Caco-2 (cell line): ENCODE results near the gene EPHB2. TPM values are rescaled to one million over a fixed set of nuclear protein-coding genes. Genes with fewer than 3 reads are reported as not detected.

Experiments used
- BruUV-seq: library from RNA; stranded (reverse); fragments of 400-500 nt; replicated peaks from 2 replicates; lab custom pipeline; 2021; lab: Mats Ljungman, UMichigan
- CTCF ChIA-PET: fragments of 300-600 bp; sonication (Branson Sonifier 250); formaldehyde crosslinking; loops from one replicate; lab custom pipeline; 2022; ENCODE audit warnings: antibody characterized with exemption; lab: Charles Lee
- POLR2A ChIA-PET: fragments of 300-600 bp; sonication (Branson Sonifier 250); formaldehyde crosslinking; loops from one replicate; lab custom pipeline; 2022; ENCODE audit warnings: antibody characterized with exemption; lab: Charles Lee
- DNase-seq, 2 experiments: peaks; one replicate each; pipeline versions ENCODE4 v3.0.0 to v3.0.0-alpha.2; 2020 to 2022
- H3K27me3 ChIP-seq: replicated peaks from 2 replicates; pipeline ENCODE4 v1.6.0; 2011; ENCODE audit warnings: low read length; ENCODE audit not compliant: control insufficient read depth, insufficient read depth
- H3K36me3 ChIP-seq: 2 replicates; pipeline ENCODE4 v1.5.1; 2011; ENCODE audit warnings: low read length; ENCODE audit not compliant: control insufficient read depth, insufficient read depth
- H3K4me1 ChIP-seq: fragments of 250-450 bp; sonication (Bioruptor Pico); 2 replicates; pipeline ENCODE4 v1.5.1; 2020; ENCODE audit warnings: mild to moderate bottlenecking
- H3K4me3 ChIP-seq: 2 replicates; pipeline ENCODE4 v1.5.1; 2011; ENCODE audit warnings: low read depth, mild to moderate bottlenecking, control low read depth, low read length
- H3K9me3 ChIP-seq: fragments of 250-450 bp; sonication (Bioruptor Pico); 2 replicates; pipeline ENCODE4 v1.5.1; 2020; ENCODE audit warnings: mild to moderate bottlenecking, moderate library complexity
- H3K27ac Mint-ChIP-seq: one replicate; pipeline ENCODE4 v1.8.0; 2022; ENCODE audit warnings: mixed read lengths; ENCODE audit not compliant: unreplicated experiment
- H3K27me3 Mint-ChIP-seq: one replicate; pipeline ENCODE4 v1.8.0; 2022; ENCODE audit warnings: mixed read lengths; ENCODE audit not compliant: insufficient read depth, unreplicated experiment
- H3K36me3 Mint-ChIP-seq: one replicate; pipeline ENCODE4 v1.8.0; 2022; ENCODE audit warnings: mild to moderate bottlenecking, mixed read lengths; ENCODE audit not compliant: insufficient read depth, unreplicated experiment
- H3K4me1 Mint-ChIP-seq: one replicate; pipeline ENCODE4 v1.8.0; 2022; ENCODE audit warnings: low read depth, mixed read lengths; ENCODE audit not compliant: unreplicated experiment
- H3K4me3 Mint-ChIP-seq: one replicate; pipeline ENCODE4 v1.8.0; 2022; ENCODE audit warnings: mild to moderate bottlenecking, moderate library complexity, mixed read lengths; ENCODE audit not compliant: unreplicated experiment
- H3K9me3 Mint-ChIP-seq: one replicate; pipeline ENCODE4 v1.8.0; 2022; ENCODE audit warnings: mixed read lengths; ENCODE audit not compliant: unreplicated experiment
- intact Hi-C: fragments of 100-400 bp; cut with micrococcal nuclease; formaldehyde crosslinking; loops from one replicate; pipeline ENCODE4 v1.10.0; 2022; ENCODE audit not compliant: unreplicated experiment
- total RNA-seq: library from RNA; stranded (reverse); gene quantifications from 2 replicates; pipeline ENCODE4 v1.2.3, GENCODE V29; 2022
- TF ChIP-seq, protein P1 (sequence below), 2 experiments: fragments of 200-600 bp in 1 of 2; IDR thresholded peaks; 1 replicate in 1 of 2; 2 replicates in 1 of 2; pipeline versions ENCODE4 v1.5.1 to v1.8.0; 2011 to 2022; ENCODE audit warnings: antibody characterized with exemption in 1 of 2, control low read depth in 1 of 2, inconsistent platforms in 1 of 2, low read depth in 1 of 2, low read length in 1 of 2, mild to moderate bottlenecking in 1 of 2, moderate library complexity in 1 of 2; ENCODE audit not compliant: insufficient read depth in 1 of 2, severe bottlenecking in 1 of 2, unreplicated experiment in 1 of 2

EPHB2 gene
- total RNA-seq, 1 experiment from 2014 or later, result 30.1 TPM

DNA sequence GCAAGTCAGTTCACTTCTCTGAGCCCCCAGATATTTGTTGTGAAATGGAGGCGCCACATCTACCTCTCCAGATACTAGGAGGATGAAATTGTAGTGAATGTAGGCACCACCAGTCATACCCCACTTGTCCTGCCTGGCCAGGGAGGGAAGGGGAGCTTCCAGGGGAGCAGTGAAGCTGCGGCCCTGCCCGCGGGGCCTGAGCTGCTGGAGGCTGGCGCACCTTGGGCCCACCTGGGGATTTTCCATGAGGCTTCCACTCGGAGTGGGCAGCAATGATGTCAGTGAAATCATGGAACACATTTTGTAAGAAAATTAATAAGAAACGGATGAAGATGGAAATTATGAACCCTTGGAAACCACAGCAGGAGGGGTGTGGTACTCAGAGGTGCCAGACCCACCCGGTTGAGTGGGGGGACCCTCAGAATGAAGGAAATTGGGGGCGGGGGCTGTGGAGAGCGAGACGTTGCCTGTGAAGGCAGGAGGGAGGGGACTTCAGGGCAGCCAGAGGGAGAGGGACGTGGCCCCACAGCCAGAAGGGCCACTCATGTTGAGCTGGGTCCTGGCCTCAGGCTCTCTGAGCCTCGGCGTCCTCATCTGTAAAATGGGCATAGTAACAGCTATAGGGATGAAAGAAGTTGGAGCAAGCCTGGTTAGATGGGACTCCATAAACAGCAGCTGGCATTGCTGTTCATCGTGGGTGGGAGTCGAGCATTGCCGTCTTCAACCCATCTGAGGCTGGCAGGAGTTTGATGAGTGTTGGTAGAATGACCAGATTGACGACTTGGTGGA is 101.6 kb downstream of the EPHB2 start:
- no peak overlapping the region for H3K27ac Mint-ChIP-seq
- H3K36me3 Mint-ChIP-seq, result no peaks in the 10 kb centered on the region
- no peaks in the 10 kb centered on the region for H3K4me1 Mint-ChIP-seq
- BruUV-seq, result no TSS peak
- CTCF ChIA-PET, result interaction anchor here (0.6 kb wide), 1 partner anchor 79 kb away, joined by 3 read pairs; no protein-coding TSS in a partner anchor
- Histone ChIP-seq H3K36me3 (no peaks in the 10 kb centered on the region), H3K4me3 (no peak overlapping the region), H3K4me1 (no peaks in the 10 kb centered on the region), H3K9me3 (no peaks in the 10 kb centered on the region), H3K27me3 (no peaks in the 10 kb centered on the region)
- no peaks in the 10 kb centered on the region for H3K27me3 Mint-ChIP-seq
- H3K4me3 Mint-ChIP-seq, result no peak overlapping the region
- intact Hi-C loops, result loop anchor here (1.0 kb wide), 1 partner anchor 30 kb away; no protein-coding TSS in a partner anchor
- no peak for DNase-seq
- TF ChIP-seq, protein P1, sequence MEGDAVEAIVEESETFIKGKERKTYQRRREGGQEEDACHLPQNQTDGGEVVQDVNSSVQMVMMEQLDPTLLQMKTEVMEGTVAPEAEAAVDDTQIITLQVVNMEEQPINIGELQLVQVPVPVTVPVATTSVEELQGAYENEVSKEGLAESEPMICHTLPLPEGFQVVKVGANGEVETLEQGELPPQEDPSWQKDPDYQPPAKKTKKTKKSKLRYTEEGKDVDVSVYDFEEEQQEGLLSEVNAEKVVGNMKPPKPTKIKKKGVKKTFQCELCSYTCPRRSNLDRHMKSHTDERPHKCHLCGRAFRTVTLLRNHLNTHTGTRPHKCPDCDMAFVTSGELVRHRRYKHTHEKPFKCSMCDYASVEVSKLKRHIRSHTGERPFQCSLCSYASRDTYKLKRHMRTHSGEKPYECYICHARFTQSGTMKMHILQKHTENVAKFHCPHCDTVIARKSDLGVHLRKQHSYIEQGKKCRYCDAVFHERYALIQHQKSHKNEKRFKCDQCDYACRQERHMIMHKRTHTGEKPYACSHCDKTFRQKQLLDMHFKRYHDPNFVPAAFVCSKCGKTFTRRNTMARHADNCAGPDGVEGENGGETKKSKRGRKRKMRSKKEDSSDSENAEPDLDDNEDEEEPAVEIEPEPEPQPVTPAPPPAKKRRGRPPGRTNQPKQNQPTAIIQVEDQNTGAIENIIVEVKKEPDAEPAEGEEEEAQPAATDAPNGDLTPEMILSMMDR (IDR thresholded peaks at IDR 0.05; ENCODE audit: insufficient read depth in 1 of 2, low read depth in 1 of 2, low read length in 1 of 2, severe bottlenecking in 1 of 2, unreplicated experiment in 1 of 2), result no peak
- POLR2A ChIA-PET, result no interaction called here
- no peaks in the 10 kb centered on the region for H3K9me3 Mint-ChIP-seq

DNA sequence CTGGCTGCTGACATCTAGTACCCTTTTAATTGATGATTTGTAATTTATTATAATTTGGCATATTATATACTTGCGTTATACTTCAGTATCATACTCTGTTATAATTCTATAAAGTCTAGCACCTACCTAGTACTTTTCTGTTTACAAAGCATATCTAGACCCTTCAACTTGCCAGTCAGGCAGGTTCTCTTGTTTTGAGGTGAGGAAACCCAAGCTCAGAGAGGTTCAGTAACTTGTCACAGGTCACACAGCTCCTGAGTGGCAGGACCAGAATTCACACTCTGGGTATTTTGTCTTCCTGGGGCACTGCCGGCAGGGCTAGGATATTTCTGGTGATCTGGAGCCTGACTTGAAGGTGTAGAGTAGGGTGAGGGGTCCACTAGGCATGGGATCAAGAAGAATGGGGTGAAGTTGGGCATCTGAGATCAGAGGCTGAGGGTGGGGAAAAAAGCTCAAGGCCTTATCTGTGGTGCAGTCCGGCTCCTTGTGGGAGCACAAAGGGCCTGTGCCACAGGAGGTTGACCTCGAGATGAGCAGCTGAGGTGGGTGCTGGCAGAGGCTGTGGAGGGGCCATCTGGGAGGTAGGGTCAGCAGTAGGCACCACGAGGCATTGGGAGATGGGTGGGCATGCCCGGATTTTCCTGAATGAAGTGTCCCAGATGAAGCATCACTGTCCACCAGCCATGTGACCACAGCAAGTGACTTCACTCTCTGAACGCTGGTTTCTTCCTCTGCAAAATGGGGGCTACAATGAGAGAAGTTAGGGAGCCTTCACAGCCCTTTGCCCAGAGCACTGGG is 102.6 kb downstream of the EPHB2 start:
- no TSS peak for BruUV-seq

More for the DNA sequence above, 102.6 kb downstream of the EPHB2 start:
- no peaks in the 10 kb centered on the region for H3K9me3 Mint-ChIP-seq
- H3K4me1 Mint-ChIP-seq, result peaks cover 5% of the 10 kb centered on the region
- H3K27ac Mint-ChIP-seq, result no peak overlapping the region
- Histone ChIP-seq H3K4me1 (peaks cover 3% of the 10 kb centered on the region; the same call in 1 of the 2 replicates), H3K36me3 (no peaks in the 10 kb centered on the region), H3K27me3 (no peaks in the 10 kb centered on the region), H3K4me3 (no peak overlapping the region), H3K9me3 (no peaks in the 10 kb centered on the region)
- intact Hi-C loops, result loop anchor here (1.0 kb wide), 1 partner anchor 29 kb away; no protein-coding TSS in a partner anchor
- no peak for DNase-seq
- POLR2A ChIA-PET, result no interaction called here
- CTCF ChIA-PET, result no interaction called here
- no peak overlapping the region for H3K4me3 Mint-ChIP-seq
- TF ChIP-seq, protein P1 (IDR thresholded peaks at IDR 0.05; ENCODE audit: insufficient read depth in 1 of 2, low read depth in 1 of 2, low read length in 1 of 2, severe bottlenecking in 1 of 2, unreplicated experiment in 1 of 2), result no peak
- H3K27me3 Mint-ChIP-seq, result no peaks in the 10 kb centered on the region
- no peaks in the 10 kb centered on the region for H3K36me3 Mint-ChIP-seq
